Stimulated activated CD8-positive, alpha-beta memory T cell treated with anti-CD3 and anti-CD28 coated beads, Interleukin-7, amount 100 ng/mL, for 48 hours (primary cell): ENCODE data around the gene TVP23A.
A peak's percentile ranks its signal among the peaks of the same experiment; 100 is the strongest.
"Not testable (repeated sequence)": the region's sequence is repeated elsewhere in the genome, so short reads cannot be mapped to it uniquely, and the experiment has no call there.

Experiments
- DNase-seq, 2 donors: peaks; one replicate each; pipeline ENCODE4 v3.0.0-alpha.2; 2020; ENCODE audit warnings: low read depth in 1 of 2; ENCODE audit errors: extremely low read depth in 1 of 2

TVP23A gene

DNA sequence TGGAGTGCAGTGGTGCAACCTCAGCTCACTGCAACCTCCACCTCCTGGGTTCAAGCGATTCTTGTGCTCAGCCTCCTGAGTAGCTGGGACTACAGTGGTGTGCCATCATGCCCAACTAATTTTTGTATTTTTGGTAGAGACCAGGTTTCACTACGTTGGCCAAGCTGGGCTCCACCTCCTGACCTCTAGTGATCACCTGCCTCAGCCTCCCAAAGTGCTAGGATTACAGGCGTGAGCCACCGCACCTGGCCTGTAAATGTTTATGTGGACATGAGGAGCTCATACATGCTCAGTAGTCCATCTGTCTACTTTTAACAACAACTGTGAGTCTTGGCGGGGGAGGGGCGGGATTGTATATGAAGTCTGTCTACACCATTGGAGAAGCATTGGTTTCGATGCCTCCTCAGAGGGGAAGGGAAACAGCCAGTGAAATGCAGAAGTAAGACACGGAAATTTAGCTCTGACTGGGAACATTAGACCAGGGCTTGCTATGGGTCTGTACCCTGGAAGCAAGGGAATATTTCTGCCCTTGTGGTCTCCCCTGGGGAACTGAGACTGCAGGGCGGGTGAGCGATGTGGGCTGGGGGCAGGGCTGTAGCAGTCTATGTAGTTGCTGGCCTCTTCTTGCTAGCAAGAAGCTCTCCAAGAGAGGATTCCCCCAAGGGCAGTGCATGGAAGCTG, 65.6 kb downstream of the TVP23A start:
- DNase-seq, result no peak

DNA sequence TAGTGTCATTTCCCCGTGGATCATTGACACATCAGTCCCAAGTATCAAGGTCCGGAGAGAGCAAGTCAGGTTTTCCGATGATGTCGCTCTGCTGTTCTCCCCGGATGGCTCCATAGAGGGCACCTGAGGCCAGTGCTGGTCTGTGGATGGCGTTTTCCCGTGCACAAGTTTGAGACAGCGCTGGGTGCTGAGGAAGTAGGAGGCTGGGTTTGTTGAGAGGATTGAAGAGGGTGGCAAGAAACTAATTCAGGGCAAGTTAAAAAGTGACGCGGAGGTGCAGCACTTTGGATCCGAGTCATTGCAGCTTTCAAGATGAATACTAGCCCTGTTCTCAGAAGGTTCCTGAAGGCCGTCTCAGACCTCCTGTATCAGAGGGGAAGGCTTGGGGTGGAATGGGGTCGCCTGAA, 67.3 kb downstream of the TVP23A start:
- DNase-seq, result peak in 1 of 2 donors; percentile 39

DNA sequence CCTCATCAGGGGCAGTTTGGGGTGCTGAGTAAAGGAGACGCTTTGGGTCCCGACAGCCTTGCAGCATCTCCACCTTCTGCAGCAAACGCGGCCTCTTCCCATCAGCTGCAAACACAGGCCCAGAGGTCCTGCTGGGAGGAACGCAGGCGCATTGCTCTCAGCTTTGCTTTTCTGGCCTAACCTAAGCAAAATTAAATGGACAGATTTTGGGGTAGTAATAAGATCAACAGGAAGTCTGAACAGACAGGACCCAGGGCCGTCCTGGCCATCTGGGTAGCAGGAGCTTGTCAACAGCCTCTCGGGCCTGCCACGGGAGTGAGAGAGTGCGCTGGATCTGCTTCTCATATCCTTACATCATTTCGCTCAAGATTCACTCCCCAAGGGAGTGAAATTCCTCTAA, 67.8 kb downstream of the TVP23A start:
- no peak for DNase-seq

DNA sequence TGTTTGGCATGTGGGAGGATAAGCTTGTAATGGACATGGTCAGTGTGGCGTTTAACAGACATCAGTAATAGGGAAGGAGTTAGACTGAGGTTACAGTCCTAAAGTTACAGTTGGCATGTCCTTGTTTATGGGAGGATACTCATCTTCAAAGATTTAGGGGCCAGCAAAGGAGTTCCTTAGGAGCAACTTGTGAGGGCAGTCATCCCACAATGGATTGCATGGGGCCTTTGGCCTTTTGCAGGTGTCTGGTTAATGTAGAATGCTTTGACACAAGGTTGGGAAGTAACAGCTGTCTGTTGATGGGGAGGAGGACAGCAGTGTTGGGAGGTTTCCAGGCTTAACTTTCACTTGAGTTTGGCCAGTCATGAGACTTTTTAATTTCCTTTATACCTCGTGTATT, 72.8 kb downstream of the TVP23A start:
- DNase-seq, result no peak

DNA sequence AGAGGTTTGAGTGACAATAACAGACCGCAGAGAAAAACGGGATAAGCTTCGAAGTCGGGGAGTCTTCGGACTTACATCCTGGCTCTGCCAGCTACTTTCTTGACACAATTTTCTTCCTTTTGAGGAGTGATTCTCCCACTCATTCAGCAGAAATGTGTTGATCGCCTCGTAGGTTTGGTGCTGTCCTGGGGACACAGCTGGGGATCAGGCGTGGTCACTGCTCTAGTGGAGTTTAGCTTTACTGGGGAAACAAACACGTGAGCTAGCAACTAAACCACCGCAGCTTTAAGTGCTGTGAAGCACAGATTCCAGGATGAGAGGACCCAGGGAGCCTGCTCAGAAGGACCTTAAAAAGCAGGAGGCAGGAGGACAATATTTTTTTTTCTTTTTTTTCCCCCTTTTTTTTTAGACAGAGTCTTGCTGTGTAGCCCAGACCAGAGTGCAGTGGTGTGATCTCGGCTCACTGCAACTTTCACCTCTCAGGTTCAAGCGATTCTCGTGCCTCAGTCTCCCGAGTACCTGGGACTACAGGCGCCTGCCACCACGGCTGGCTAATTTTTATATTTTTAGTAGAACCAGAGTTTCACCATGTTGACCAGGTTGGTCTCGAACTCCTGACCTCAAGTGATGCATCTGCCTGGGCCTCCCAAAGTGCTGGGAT, 74.1 kb downstream of the TVP23A start:
- DNase-seq, result no peak

DNA sequence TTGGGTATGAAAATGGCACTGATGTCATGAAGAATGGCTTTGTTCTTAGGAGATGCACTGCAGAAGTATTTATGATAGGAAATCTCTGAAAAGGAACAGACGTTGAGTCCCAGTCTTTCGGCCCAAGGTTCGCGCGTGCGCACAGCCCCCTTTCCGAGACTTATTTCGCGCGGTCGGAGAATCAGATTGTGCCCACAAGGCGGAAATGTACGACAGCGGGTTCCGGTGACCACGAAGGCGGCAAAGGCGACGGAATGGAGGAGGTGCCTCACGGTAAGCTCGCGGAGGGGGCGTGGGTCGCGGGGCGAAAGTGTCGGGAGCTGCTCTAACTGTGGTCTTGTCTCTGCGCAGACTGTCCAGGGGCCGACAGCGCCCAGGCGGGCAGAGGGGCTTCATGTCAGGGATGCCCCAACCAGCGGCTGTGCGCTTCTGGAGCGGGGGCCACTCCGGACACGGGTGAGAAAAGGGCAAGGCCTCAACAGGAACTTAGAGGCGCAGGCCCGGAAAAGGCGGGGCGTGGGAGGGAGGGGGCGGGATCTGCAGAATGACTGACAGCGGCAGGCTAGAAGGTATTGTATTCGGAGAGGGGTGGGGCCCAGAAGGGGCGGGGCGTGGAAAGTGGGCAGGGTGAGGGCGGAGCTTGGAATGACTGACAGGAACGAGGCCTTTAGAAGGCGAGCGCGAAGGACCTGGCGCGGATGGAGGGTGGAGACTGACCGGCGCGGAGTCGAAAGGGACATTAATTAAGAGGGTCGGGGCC, 74.8 kb downstream of the TVP23A start, which contains the start of gene NUBP1:
Gene NUBP1, plus strand, starts transcription at position 233 of the 760 bp plus-strand sequence. Its CDS starts 22 bp downstream, at position 255.
- peak; percentile 98 to 99 for DNase-seq

DNA sequence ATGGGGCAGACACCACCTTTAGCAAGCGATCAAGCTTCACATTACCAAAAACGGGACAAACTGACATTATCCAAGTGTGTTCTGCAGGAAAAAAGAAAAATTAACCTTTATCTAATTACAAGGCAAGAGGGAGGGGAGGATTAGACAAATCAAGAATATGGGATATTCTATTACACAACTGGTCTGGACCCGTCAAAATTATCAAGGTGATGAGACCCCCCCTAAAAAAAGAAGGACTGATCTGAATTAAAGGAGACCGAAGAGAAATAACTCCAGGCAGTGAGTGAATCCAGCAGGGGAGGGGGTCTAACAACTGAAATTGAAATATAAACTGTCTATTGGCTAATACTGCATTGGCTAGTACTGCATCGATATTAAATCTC, 75.4 kb downstream of the TVP23A start:
- DNase-seq, result no peak

DNA sequence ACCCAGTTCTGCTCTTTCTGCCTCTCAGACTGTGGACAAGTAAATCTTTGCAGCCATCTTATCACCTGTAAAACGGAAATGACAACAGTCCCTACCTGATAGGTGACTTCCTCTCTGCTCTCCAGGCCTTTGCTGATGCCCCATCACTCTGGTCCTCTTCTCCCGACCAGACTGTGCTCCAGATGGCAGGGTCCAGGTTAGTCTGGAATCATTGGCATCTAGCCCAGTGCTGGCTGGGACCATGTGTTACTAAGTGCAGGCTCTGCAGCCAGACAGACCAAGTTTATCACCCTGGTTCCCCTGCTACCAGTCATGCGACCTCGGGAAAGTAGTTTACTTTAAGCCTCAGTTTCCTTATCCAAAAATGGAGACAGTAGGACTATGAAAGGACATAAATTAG, 76.8 kb downstream of the TVP23A start:
- DNase-seq, result no peak

DNA sequence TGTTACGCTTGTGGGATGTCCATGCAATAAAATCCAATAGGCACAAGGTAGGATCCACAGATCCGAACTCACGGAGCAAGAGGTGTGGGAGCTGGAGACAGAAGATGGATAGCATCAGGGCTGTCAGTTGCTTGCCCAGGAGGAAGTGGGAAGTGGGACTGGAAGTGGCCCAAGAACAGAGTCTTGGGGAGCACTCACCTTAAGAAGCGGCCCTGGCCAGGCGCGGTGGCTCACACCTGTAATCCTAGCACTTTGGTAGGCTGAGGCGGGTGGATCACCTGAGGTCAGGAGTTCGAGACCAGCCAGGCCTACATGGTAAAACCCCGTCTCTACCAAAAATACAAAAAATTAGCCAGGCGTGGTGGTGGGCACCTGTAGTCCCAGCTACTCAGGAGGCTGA, 77.3 kb downstream of the TVP23A start:
- not testable (repeated sequence) for DNase-seq

DNA sequence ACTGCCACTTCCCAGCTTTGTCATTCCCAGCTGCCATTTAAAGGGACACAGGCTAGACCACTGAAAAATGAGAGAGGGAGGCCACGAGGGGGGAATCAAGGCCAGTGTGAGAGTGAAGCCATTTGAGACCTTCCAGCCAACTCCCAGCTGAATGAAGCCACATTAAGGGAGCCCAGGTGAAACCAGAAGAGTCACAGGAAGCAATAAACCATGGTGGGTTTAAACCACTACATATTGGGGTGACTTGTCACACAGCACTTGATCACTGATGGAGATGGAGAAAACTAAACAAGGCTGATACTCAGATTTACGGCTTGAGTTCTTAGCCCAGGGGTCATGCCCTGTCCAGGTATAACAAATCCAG, 77.8 kb downstream of the TVP23A start:
- no peak for DNase-seq

DNA sequence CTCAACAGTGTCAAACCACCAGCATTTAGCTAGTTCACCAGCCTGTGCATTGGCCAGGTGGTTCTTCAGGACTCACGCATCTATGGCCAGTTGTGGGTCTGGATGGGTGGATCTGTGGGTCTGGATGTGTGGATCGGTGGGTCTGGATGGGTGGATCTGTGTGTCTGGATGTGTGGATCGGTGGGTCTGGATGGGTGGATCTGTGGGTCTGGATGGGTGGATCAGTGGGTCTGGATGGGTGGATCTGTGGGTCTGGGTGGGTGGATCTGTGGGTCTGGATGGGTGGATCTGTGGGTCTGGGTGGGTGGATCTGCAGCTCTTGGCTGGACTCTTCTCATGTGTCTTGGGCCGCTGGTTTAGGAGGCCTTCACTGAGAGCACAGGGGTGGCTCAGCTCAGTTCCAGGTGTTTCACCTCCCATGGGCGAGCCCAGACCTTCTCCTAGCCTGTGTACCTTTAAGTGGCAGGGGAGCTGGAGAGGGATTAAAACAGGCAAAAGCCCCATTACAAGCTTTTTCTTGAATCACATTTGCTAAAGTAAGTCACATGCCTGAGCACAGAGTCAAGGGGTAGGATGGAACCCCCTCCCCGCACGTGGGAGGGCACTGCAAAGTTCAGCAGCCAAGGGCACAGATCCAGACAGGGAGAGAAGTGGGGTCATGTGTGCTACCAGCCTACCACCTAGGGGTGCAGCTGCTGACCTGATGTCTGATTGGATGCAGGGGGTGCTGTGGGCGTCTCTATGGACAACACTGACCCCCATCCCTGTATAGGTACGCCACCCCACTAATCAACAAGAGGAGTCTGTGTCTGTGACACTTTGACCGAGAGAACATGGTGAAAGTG, 78.4 kb downstream of the TVP23A start:
- DNase-seq, result no peak

DNA sequence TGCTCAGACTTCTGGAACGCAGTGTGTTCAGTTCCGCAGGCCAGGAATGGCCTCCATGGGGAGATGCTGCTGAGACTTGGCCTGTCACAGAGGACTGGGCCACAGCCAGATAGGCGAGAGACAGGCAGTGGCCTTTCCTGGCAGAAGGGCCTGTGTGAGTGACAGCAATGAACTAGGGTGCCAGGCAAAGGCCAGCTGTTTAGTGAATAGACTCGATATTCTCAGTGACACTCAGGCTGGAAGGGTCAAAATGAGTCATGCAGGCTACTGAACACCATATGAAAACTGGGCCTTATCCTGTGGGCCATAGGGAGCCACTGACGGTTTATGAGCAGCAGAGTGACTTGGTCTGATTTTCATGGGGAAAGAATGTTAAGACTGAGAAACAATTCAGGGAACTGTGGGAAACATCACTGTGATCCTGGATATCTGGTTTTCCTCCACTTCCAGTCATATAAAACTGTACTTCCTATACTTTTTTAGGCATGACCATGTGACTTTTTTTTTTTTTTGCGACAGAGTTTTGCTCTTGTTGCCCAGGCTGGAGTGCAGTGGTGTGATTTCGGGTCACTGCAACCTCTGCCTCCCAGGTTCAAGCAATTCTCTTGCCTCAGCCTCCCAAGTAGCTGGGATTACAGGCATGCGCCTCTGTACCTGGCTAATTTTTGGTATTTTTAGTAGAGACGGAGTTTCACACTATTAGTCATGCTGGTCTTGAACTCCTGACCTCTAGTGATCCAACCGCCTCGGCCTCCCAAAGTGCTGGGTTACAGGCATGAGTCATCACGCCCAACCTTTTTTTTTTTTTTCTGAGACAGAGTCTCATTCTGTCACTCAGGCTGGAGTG, 80.1 kb downstream of the TVP23A start:
- peak in 1 of 2 donors; percentile 64 for DNase-seq

DNA sequence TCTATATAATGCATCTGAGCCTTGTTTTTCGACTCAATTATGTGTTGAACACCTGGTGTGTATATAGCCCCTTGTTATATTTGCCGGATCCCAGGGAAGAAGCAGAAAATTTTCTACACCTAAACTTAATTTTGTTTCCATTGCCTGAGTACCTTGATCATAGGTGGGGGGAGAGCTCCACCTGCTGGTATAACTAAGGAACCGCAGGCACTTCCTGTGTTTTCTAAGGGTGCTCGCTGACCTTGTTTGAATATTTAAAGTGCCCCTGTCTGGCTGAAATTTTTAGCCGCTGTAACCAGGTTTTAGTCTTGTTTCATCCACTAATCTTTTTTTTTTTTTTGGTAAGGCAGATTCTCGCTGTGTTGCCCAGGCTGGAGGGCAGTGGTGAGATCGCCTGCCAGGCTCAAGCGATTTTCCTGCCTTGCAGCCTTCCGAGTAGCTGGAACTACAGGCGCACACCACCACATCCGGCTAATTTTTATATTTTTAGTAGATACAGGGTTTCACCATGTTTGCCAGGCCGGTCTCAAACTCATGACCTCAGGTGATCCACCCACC, 81.4 kb downstream of the TVP23A start:
- no peak for DNase-seq

DNA sequence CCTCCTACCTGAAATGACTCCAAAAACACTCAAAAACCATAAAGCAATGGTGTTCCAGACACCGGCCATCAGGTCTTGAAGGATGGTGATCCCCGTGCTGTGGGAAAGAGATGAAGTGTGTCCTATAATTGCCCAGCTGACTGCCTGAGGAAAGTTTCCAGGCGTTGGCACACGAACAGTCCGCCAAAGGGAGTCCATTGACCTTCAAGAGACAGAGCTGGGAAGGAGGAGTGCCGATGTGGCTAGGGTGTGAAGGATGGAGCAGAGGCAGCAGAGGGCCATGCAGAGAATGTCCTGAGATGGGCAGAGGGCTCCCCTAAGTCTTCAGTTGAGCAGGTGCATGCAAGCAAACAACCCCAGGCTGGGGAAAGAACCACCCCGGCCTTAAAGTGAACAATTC, 86.8 kb downstream of the TVP23A start:
- no peak for DNase-seq

DNA sequence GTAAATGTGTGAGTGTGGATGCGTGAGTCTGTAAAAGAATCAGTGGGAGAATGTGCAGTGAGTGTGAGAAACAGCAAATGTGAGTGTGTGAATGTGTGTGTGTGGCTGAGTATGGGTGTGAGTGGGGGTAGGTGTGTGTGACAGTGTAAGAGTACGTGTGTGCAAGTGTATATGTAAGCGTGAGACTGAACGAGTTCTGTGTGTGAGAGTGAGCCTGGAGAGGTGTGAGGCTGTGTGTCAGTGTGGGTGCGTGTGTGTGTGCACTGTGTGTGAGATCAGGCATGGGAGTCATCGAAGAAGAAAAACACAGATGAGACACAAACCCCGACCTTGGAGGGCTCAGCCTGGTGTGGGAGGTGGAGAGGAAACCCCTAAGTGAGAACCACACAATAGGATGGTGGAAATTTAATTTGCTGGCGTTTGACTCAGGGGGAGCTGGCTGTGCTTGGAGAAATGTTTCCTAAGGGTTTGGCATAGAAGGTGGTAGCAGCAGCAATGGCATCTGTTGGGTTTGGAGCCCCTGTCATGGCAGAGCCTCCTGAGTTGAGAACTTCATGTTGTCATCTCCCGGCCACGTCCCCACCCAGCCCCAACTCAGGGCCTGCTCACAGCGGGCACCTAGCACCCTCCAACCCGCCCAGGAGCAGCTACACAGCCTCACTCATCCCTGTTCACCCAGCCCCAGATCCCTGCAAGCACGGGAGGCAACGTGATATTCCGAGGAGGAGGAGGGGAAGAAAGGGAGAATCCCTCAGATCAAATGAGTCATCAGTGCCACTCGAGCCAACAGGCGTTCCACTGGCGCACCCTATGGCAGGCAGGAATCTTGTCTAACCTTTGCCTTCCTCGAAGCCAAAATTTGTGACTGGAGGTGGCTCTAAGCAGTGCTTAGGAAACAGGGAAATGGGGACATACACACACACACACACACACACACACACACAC, 89.2 kb downstream of the TVP23A start:
- DNase-seq, result no peak

DNA sequence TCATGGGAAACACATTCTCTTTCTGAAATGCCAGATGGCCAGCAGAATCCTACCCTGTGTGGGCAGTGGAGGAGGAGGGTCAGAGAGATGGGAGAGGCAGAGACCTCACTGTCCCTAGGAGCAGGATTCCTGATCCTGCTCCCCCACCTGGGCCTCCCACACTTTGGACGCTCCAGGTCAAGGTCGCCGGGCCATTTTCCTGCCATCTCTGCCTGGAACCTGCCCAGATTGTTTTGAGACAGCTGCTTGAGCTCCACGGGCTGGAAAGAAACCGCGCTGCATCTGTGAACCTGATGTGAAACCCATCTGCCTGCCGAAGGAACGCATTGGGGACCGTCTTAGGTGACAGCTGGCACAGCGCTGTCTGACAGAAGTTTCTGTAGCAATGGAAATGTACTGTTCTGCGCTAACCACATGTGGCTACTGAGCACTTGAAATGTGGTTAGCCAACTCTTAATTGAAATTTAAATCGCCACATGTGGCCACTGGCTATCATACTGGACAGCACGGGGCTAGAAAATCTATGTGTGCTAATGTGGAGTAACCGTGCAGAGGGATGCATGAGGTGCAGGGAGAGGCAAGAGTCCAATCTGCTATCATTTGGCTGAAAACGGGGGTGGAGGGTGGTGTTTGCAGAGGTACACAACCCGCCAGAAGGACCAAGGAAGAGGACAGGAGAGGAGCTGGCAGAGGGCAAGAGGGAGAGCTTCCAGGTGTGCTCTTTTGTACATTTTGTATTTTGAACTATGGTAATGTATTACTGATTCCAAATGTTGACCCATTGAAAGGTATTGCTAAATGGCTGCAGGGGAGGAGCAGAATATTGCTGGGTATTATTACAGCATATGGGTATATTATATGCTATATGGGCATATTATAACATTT, 90.3 kb downstream of the TVP23A start:
- DNase-seq, result no peak
